ENCODE results near the gene PAQR6.

- TF ChIP-seq CTCF (IDR thresholded peaks at IDR 0.05) (no peak), EP300 (IDR thresholded peaks at IDR 0.05) (no peak)
Measured at GRCh38 chr1:156258859-156259258, 11.0 kb upstream of the PAQR6 start.
